A673 (cell line): ENCODE data around the gene PRAMEF8. TPM values are rescaled to one million over a fixed set of nuclear protein-coding genes. Genes with fewer than 3 reads are reported as not detected.
"Not testable (repeated sequence)": the region's sequence is repeated elsewhere in the genome, so short reads cannot be mapped to it uniquely, and the experiment has no call there.

Source experiments
- BruUV-seq: library from RNA; stranded (reverse); fragments of 400-500 nt; replicated peaks from 2 replicates; lab custom pipeline; 2021; lab: Mats Ljungman, UMichigan
- CTCF ChIA-PET: fragments of 300-600 bp; sonication (Branson Sonifier 250); formaldehyde crosslinking; loops from one replicate; lab custom pipeline; 2022; ENCODE audit warnings: antibody characterized with exemption; lab: Charles Lee
- POLR2A ChIA-PET: fragments of 300-600 bp; sonication (Branson Sonifier 250); formaldehyde crosslinking; loops from one replicate; lab custom pipeline; 2022; ENCODE audit warnings: antibody characterized with exemption; ENCODE audit not compliant: low non-redundant PET; lab: Charles Lee
- DNase-seq: peaks from one replicate; pipeline ENCODE4 v3.0.0-alpha.2; 2015; ENCODE audit warnings: low spot score
- H3K27ac ChIP-seq: fragments of 200-600 bp; sonication (generic); 2 replicates; pipeline ENCODE4 v1.5.1; 2016; ENCODE audit warnings: mixed run types, low read depth, mild to moderate bottlenecking, mixed read lengths, antibody characterized with exemption, low read length; ENCODE audit not compliant: poor library complexity, severe bottlenecking
- H3K27me3 ChIP-seq: fragments of 200-600 bp; sonication (generic); replicated peaks from 2 replicates; pipeline ENCODE4 v1.6.1; 2017; ENCODE audit warnings: mixed run types, low read depth, mild to moderate bottlenecking, mixed read lengths, antibody characterized with exemption, low read length; ENCODE audit not compliant: insufficient read depth, poor library complexity
- H3K36me3 ChIP-seq: fragments of 200-600 bp; sonication (generic); 2 replicates; pipeline ENCODE4 v1.6.1; 2016; ENCODE audit warnings: mixed run types, mild to moderate bottlenecking, mixed read lengths, antibody characterized with exemption, low read length; ENCODE audit not compliant: insufficient read depth, poor library complexity, severe bottlenecking
- H3K4me1 ChIP-seq: fragments of 200-600 bp; sonication (generic); 2 replicates; pipeline ENCODE4 v1.6.1; 2017; ENCODE audit warnings: mixed run types, mild to moderate bottlenecking, mixed read lengths, antibody characterized with exemption, low read length; ENCODE audit not compliant: insufficient read depth, poor library complexity, severe bottlenecking
- H3K4me3 ChIP-seq: fragments of 200-600 bp; sonication (generic); 2 replicates; pipeline ENCODE4 v1.5.1; 2016; ENCODE audit warnings: low read depth, mixed run types, mild to moderate bottlenecking, mixed read lengths, low read length; ENCODE audit not compliant: poor library complexity, severe bottlenecking
- H3K9me3 ChIP-seq: fragments of 200-600 bp; sonication (generic); 2 replicates; pipeline ENCODE4 v1.6.1; 2016; ENCODE audit warnings: mixed run types, low read depth, mild to moderate bottlenecking, mixed read lengths, antibody characterized with exemption, low read length; ENCODE audit not compliant: poor library complexity, severe bottlenecking
- intact Hi-C: fragments of 100-400 bp; cut with micrococcal nuclease; formaldehyde crosslinking; loops from one replicate; pipeline ENCODE4 v1.10.0; 2022; ENCODE audit not compliant: unreplicated experiment
- total RNA-seq: library from RNA; stranded (reverse); gene quantifications from 2 replicates; pipeline ENCODE4 v1.2.3, GENCODE V29; 2021

Gene PRAMEF8
- total RNA-seq, 1 experiment from 2014 or later = not detected

DNA sequence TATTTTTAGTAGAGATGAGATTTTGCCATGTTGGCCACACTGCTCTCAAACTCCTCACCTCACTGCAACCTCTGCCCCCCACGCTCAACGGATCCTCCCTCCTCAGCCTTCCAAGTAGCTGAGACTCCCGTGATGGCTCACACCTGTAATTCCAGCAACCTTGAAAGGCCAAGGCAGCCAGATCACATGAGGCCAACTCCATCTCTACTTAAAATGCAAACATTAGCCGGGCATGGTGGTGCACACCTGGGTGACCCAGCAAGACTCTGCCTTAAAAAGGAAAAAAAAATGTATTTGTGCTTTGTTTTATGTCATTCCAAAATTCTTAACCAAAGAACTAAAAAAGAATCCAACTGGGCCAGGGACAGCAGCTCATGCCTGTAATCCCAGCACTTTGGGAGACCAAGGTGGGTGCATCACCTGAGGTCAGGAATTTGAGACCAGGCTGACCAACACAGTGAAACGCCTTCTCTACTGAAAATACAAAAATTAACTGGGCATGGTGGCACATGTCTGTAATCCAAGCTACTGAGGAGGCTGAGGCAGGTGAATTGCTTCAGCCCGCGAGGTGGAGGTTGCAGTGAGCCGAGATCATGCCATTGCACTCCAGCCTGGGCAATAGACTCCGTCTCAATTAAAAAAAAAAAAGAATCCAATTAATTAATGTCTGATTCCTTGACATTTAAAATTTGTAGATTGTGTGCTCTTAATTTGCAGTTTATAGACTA is 41.2 kb downstream of the PRAMEF8 start:
- BruUV-seq, POLR2A ChIA-PET, CTCF ChIA-PET, H3K4me1 ChIP-seq, H3K27ac ChIP-seq, H3K36me3 ChIP-seq, DNase-seq, H3K27me3 ChIP-seq, H3K4me3 ChIP-seq, H3K9me3 ChIP-seq, intact Hi-C loops: not testable (repeated sequence)

DNA sequence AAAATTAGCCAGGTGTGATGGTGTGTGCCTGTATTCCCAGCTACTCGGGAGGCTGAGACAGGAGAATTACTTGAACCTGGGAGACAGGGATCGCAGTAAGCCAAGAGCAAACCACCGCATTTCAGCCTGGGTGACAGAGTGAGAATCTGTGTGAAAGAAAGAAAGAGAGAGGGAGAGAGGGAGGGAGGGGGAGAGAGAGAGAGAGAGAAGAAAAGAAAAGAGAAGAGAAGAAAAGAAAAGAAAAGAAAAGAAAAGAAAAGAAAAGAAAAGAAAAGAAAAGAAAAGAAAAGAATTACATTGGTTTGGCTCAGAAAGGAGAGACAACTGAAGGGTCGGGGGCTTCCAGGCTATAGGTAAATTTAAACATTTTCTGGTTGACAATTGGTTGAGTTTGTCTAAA is 45.3 kb downstream of the PRAMEF8 start:
- BruUV-seq, H3K27ac ChIP-seq, H3K36me3 ChIP-seq, H3K27me3 ChIP-seq, CTCF ChIA-PET, H3K4me3 ChIP-seq, H3K9me3 ChIP-seq, H3K4me1 ChIP-seq, DNase-seq, POLR2A ChIA-PET, intact Hi-C loops: not testable (repeated sequence)

DNA sequence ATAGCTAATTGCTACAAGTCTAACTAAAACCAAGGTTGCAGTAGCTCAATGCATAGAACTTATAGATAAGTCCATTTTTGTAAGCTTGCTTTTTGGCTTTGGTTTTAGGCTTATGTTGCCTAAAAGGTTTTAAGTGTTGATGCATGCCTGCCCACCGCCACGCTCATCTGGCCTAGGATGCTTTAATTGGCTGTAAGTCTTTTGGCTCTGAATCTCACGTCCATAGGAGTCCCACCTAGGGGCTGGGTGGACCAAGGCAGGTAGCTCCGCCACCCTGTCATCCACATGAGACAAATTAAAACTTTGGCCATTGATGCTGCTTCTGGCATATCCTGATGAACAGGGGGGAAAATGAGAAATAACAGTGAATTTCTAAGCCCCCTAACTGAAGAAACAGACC is 47.4 kb downstream of the PRAMEF8 start:
- H3K27me3 ChIP-seq, H3K36me3 ChIP-seq, CTCF ChIA-PET, BruUV-seq, H3K9me3 ChIP-seq, H3K4me3 ChIP-seq, DNase-seq, intact Hi-C loops, POLR2A ChIA-PET, H3K4me1 ChIP-seq, H3K27ac ChIP-seq: not testable (repeated sequence)

DNA sequence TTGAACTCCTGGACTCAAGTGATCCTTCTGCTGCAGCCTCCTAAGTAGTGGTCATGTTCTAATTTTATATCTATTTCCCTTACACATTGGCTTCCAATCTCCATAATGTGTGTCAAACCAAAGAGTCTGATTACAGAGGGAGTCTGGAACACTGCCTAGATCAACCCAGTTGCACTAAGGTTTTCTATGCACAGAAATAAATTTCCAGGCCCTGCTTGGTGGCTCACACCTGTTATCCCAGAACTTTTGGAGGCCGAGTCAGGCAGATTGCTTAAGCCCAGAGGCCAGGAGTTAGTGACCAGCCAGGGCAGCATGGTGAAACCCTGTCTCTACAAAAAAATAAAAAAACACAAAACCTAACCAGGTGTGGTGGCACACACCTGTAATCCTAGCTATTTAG is 50.9 kb downstream of the PRAMEF8 start:
- POLR2A ChIA-PET = not testable (repeated sequence)

DNA sequence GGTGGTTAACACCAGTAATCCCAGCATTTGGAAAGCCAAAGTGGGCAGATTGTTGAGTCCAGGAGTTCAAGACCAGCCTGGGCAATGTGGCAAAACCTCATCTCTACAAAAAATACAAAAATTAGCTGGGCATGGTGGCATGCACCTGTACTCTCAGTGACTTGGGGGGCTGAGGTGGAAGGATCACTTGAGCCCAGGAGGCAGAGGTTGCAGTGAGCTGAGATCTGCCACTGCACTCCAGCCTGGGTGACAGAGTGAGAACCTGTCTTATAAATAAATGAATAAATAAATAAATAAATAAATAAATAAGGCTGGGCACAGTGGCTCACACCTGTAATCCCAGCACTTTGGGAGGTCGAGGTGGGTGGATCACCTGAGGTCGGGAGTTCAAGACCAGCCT is 52.9 kb downstream of the PRAMEF8 start:
- CTCF ChIA-PET, intact Hi-C loops, H3K4me1 ChIP-seq, H3K9me3 ChIP-seq, H3K27me3 ChIP-seq, H3K4me3 ChIP-seq, BruUV-seq, H3K27ac ChIP-seq, DNase-seq, POLR2A ChIA-PET, H3K36me3 ChIP-seq: not testable (repeated sequence)

More for the DNA sequence above, 50.9 kb downstream of the PRAMEF8 start:
- DNase-seq, H3K27me3 ChIP-seq, H3K36me3 ChIP-seq, CTCF ChIA-PET, H3K27ac ChIP-seq, H3K9me3 ChIP-seq, intact Hi-C loops, H3K4me3 ChIP-seq, H3K4me1 ChIP-seq, BruUV-seq: not testable (repeated sequence)

Other genes starting within 250 kb of the PRAMEF8 start
- gene PRAMEF27, start 228.6 kb downstream of the PRAMEF8 start, total RNA-seq = not detected in 2 replicates
- not detected in 2 replicates for gene HNRNPCL3, start 224.4 kb downstream of the PRAMEF8 start, total RNA-seq
- not detected in 2 replicates for gene PRAMEF25, start 214.4 kb downstream of the PRAMEF8 start, total RNA-seq
- not detected in 2 replicates for gene HNRNPCL2, start 168.3 kb downstream of the PRAMEF8 start, total RNA-seq
- gene PRAMEF26, start 129.1 kb downstream of the PRAMEF8 start, total RNA-seq = not detected in 2 replicates
- not detected in 2 replicates for gene HNRNPCL4, start 119.5 kb downstream of the PRAMEF8 start, total RNA-seq
- not detected in 2 replicates for gene PRAMEF9, start 113.3 kb downstream of the PRAMEF8 start, total RNA-seq
- gene PRAMEF13, start 83.7 kb downstream of the PRAMEF8 start, total RNA-seq = 0.21 TPM in 1 of 2 replicates, not detected in the other
- gene PRAMEF18, start 59.0 kb downstream of the PRAMEF8 start, total RNA-seq = not detected in 2 replicates
- gene PRAMEF5, start 30.9 kb downstream of the PRAMEF8 start, total RNA-seq = not detected in 2 replicates
- not detected in 2 replicates for gene PRAMEF33, start 18.4 kb upstream of the PRAMEF8 start, total RNA-seq
- gene PRAMEF15, start 30.4 kb upstream of the PRAMEF8 start, total RNA-seq = not detected in 2 replicates
- not detected in 2 replicates for gene PRAMEF14, start 62.0 kb upstream of the PRAMEF8 start, total RNA-seq
- gene PRAMEF19, start 86.8 kb upstream of the PRAMEF8 start, total RNA-seq = not detected in 2 replicates
- not detected in 2 replicates for gene PRAMEF17, start 104.5 kb upstream of the PRAMEF8 start, total RNA-seq
- gene PRAMEF20, start 125.3 kb upstream of the PRAMEF8 start, total RNA-seq = not detected in 2 replicates
- not detected in 2 replicates for gene LRRC38, start 228.9 kb upstream of the PRAMEF8 start, total RNA-seq